B cell (primary cell): ENCODE data around the gene PHOSPHO2. TPM values are rescaled to one million over a fixed set of nuclear protein-coding genes. Genes with fewer than 3 reads are reported as not detected.

Source experiments
- ATAC-seq: fragments of 200-7000 bp; cut with Tn5 transposase; one replicate; pipeline ENCODE4 v1.10.0; 2021; ENCODE audit warnings: low read depth, mild to moderate bottlenecking, moderate number of reproducible peaks, moderate library complexity
- CTCF ChIA-PET: fragments of 350-600 bp; sonication (Branson Sonifier 250); formaldehyde crosslinking; loops from one replicate; lab custom pipeline; 2021; ENCODE audit warnings: antibody characterized with exemption, inconsistent platforms; lab: Charles Lee
- POLR2A ChIA-PET: fragments of 350-600 bp; sonication (Branson Sonifier 250); formaldehyde crosslinking; loops from one replicate; lab custom pipeline; 2021; ENCODE audit warnings: antibody characterized with exemption; lab: Charles Lee
- DNase-seq: peaks from one replicate; pipeline ENCODE4 v3.0.0; 2013
- H2AFZ ChIP-seq: 2 replicates; pipeline ENCODE4 v1.6.1; 2012; ENCODE audit warnings: mild to moderate bottlenecking, low read depth, low read length; ENCODE audit not compliant: insufficient read depth, poor library complexity, severe bottlenecking
- H3K27ac ChIP-seq, 2 donors: 1 replicate in 1 of 2; 2 replicates in 1 of 2; pipeline ENCODE4 v1.5.1; 2012 to 2013; ENCODE audit warnings: low read length in 2 of 2, mild to moderate bottlenecking in 2 of 2, moderate library complexity in 1 of 2
- H3K27me3 ChIP-seq, 4 experiments: fragments of 200-600 bp in 1 of 4; sonication (generic) in 1 of 4; replicated peaks in 1 of 4; 1 replicate in 2 of 4; 2 replicates in 2 of 4; pipeline versions ENCODE4 v1.6.1 to v1.7.0; 2013 to 2016; ENCODE audit warnings: low read length in 3 of 4, mild to moderate bottlenecking in 2 of 4, mixed read lengths in 1 of 4, moderate library complexity in 1 of 4; ENCODE audit not compliant: insufficient read depth in 4 of 4, control insufficient read depth in 3 of 4; ENCODE audit errors: control extremely low read depth in 1 of 4
- H3K36me3 ChIP-seq, 2 experiments: replicated peaks in 1 of 2; 1 replicate in 1 of 2; 2 replicates in 1 of 2; pipeline versions ENCODE4 v1.6.1 to v1.7.1; 2013; ENCODE audit warnings: low read length in 1 of 2; ENCODE audit not compliant: insufficient read depth in 2 of 2, control insufficient read depth in 1 of 2; ENCODE audit errors: control extremely low read depth in 1 of 2, extremely low read depth in 1 of 2
- H3K4me1 ChIP-seq, 2 donors: fragments of 200-600 bp in 1 of 2; sonication (generic) in 1 of 2; 1 replicate in 1 of 2; 2 replicates in 1 of 2; pipeline versions ENCODE4 v1.5.1 to v1.6.1; 2013 to 2017; ENCODE audit warnings: low read length in 2 of 2; ENCODE audit not compliant: control insufficient read depth in 2 of 2, insufficient read depth in 2 of 2
- H3K4me2 ChIP-seq: replicated peaks from 2 replicates; pipeline ENCODE3; 2012; ENCODE audit warnings: mild to moderate bottlenecking, low read depth, low read length; ENCODE audit not compliant: poor library complexity, severe bottlenecking
- H3K4me3 ChIP-seq, 5 experiments: fragments of 200-600 bp in 1 of 5; sonication (generic) in 1 of 5; 1 replicate in 3 of 5; 2 replicates in 2 of 5; pipeline versions ENCODE4 v1.5.1 to v1.7.0; 2011 to 2016; ENCODE audit warnings: low read length in 4 of 5, mild to moderate bottlenecking in 4 of 5, low read depth in 2 of 5, control low read depth in 1 of 5, moderate library complexity in 1 of 5; ENCODE audit not compliant: insufficient read depth in 1 of 5; ENCODE audit errors: control extremely low read depth in 1 of 5, extremely low read depth in 1 of 5
- H3K79me2 ChIP-seq: fragments of 200-600 bp; sonication (generic); one replicate; pipeline ENCODE4 v1.6.0; 2016; ENCODE audit warnings: low read length; ENCODE audit not compliant: control insufficient read depth, insufficient read depth
- H3K9ac ChIP-seq: fragments of 200-600 bp; sonication (generic); 2 replicates; pipeline ENCODE4 v1.6.1; 2017; ENCODE audit warnings: mild to moderate bottlenecking, low read length, moderate library complexity
- H3K9me3 ChIP-seq, 3 donors: one replicate each; pipeline versions ENCODE4 v1.6.1 to v1.7.1; 2013; ENCODE audit warnings: low read length in 2 of 3; ENCODE audit not compliant: control insufficient read depth in 2 of 3, insufficient read depth in 1 of 3; ENCODE audit errors: control extremely low read depth in 1 of 3
- H4K20me1 ChIP-seq: 2 replicates; pipeline ENCODE4 v1.6.0; 2012; ENCODE audit warnings: mild to moderate bottlenecking, low read length; ENCODE audit not compliant: insufficient read depth, control insufficient read depth, poor library complexity, severe bottlenecking
- H3K27ac Mint-ChIP-seq: one replicate; pipeline ENCODE4 v1.8.0; 2021; ENCODE audit warnings: mixed read lengths
- H3K27me3 Mint-ChIP-seq: one replicate; pipeline ENCODE4 v1.8.0; 2021; ENCODE audit warnings: mixed read lengths
- H3K4me1 Mint-ChIP-seq: one replicate; pipeline ENCODE4 v1.8.0; 2021; ENCODE audit warnings: mixed read lengths
- H3K4me3 Mint-ChIP-seq: one replicate; pipeline ENCODE4 v1.8.0; 2021; ENCODE audit warnings: mixed read lengths
- H3K9me3 Mint-ChIP-seq: one replicate; pipeline ENCODE4 v1.8.0; 2022; ENCODE audit warnings: mixed read lengths; ENCODE audit not compliant: insufficient read depth
- CTCF ChIP-seq: fragments of 200-600 bp; IDR thresholded peaks from one replicate; pipeline ENCODE4 v1.8.0; 2022; ENCODE audit warnings: antibody characterized with exemption, mild to moderate bottlenecking
- EZH2 ChIP-seq: IDR thresholded peaks from 2 replicates; pipeline ENCODE4 v1.6.1; 2012; ENCODE audit warnings: borderline replicate concordance, low read depth, mild to moderate bottlenecking, moderate library complexity, low read length; ENCODE audit not compliant: insufficient read depth, poor library complexity, severe bottlenecking
- WGBS: methylation state at CpG from one replicate; pipeline ENCODE4 v1.1.5; 2013; ENCODE audit warnings: missing lambda C conversion rate; ENCODE audit not compliant: insufficient coverage; 5-methylcytosine and 5-hydroxymethylcytosine counted together
- intact Hi-C: fragments of 100-400 bp; cut with micrococcal nuclease; formaldehyde crosslinking; loops from one replicate; pipeline ENCODE4 v1.10.0; 2022
- polyA plus RNA-seq: library from polyadenylated mRNA; depleted of rRNA; stranded (reverse); fragments of >200 nt; gene quantifications from 2 replicates; pipeline ENCODE4 v1.2.3, GENCODE V29; 2012
- total RNA-seq, 2 donors: library from RNA; stranded (reverse); fragments of 120-200 nt in 1 of 2; gene quantifications; 1 replicate in 1 of 2; 2 replicates in 1 of 2; pipeline versions ENCODE4 v1.2.3 to v1.2.4, GENCODE V29; 2013 to 2022

Gene PHOSPHO2
- total and polyA plus RNA-seq, 2 donors (not counting 1 experiment from before 2014, with no cell fraction given), result 1.5 to 8.4 TPM

DNA sequence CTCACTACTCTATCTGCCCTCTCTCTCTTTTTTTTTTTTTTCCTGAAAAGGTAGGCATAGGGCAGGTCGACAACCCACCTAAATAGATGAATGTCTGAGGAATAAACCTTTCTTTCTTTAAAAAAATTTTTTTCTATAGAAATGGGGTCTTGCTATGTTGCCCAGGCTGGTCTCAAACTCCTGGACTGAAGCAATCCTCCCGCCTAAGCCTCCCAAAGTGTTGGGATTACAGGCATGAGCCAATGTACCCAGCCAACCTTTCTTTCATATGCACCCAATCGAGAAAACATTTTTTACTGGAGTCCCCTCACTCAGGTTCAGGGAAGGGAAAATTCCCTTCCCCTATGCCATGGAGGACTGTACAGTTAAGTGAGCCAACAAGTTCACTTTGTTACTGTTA, 31.0 kb upstream of the PHOSPHO2 start:
- ATAC-seq, result no peak
- 100% methylated on average over 2 of the region's 3 CpGs for WGBS
- Histone ChIP-seq H3K4me1 (peaks cover 15 to 18% of the 10 kb centered on the region in 2 donors), H3K79me2 (no peaks in the 10 kb centered on the region), H4K20me1 (no peaks in the 10 kb centered on the region), H3K27ac (no peak overlapping the region), H3K36me3 (no peaks in the 10 kb centered on the region), H3K4me3 (no peak overlapping the region), H3K27me3 (no peaks in the 10 kb centered on the region), H3K9me3 (no peaks in the 10 kb centered on the region), H2AFZ (no peak overlapping the region), H3K4me2 (no peak overlapping the region), H3K9ac (no peak overlapping the region)
- H3K27me3 Mint-ChIP-seq, result peaks cover 3% of the 10 kb centered on the region
- intact Hi-C loops, result no loop called here
- no peak overlapping the region for H3K4me3 Mint-ChIP-seq
- DNase-seq, result no peak
- no peak overlapping the region for H3K27ac Mint-ChIP-seq
- CTCF ChIA-PET, result interaction anchor here (0.7 kb wide), 1 partner anchor 430 kb away, joined by 3 read pairs; no protein-coding TSS in a partner anchor
- TF ChIP-seq EZH2 (no peak), CTCF (no peak)
- H3K4me1 Mint-ChIP-seq, result peaks cover 16% of the 10 kb centered on the region
- POLR2A ChIA-PET, result no interaction called here
- no peaks in the 10 kb centered on the region for H3K9me3 Mint-ChIP-seq

DNA sequence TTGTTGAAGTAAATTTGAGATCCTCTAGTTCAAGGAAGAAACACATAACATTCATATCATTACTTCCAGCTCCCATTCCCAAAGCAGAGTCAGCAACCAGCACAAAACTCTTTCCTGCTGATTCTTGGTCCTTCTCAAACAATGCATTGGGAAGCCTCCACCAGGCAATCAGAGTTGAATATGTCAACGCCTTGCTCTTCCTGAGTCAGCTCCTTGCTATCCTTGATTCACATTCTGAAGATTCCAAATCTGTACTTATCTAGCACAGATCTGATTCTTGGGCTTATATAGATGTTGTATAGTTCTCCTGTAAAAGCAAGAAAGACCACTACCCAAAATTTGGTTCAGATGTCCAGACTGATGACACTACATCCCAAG, 29.7 kb upstream of the PHOSPHO2 start:
- no peak overlapping the region for H3K27ac Mint-ChIP-seq
- TF ChIP-seq CTCF (no peak), EZH2 (no peak)
- intact Hi-C loops, result no loop called here

More for the DNA sequence above, 29.7 kb upstream of the PHOSPHO2 start:
- Histone ChIP-seq H3K4me1 (peaks cover 7 to 11% of the 10 kb centered on the region in 2 donors), H3K79me2 (no peaks in the 10 kb centered on the region), H4K20me1 (no peaks in the 10 kb centered on the region), H3K9me3 (no peaks in the 10 kb centered on the region), H2AFZ (no peak overlapping the region), H3K4me3 (no peak overlapping the region), H3K4me2 (no peak overlapping the region), H3K36me3 (no peaks in the 10 kb centered on the region), H3K27ac (no peak overlapping the region), H3K9ac (no peak overlapping the region), H3K27me3 (no peaks in the 10 kb centered on the region)
- Mint-ChIP-seq H3K4me3 (no peak overlapping the region), H3K9me3 (no peaks in the 10 kb centered on the region), H3K4me1 (peaks cover 7% of the 10 kb centered on the region), H3K27me3 (peaks cover 3% of the 10 kb centered on the region)
- ChIA-PET POLR2A (no interaction called here), CTCF (no interaction called here)
- ATAC-seq (no peak), DNase-seq (no peak)
- no CpG with 5 or more reads among the region's 1 CpG for WGBS
